B cell (primary cell): ENCODE measurements around the gene THBS2. TPM values are rescaled to one million over a fixed set of nuclear protein-coding genes. Genes with fewer than 3 reads are reported as not detected.

ENCODE experiments used
- ATAC-seq: fragments of 200-7000 bp; cut with Tn5 transposase; one replicate; pipeline ENCODE4 v1.10.0; 2021; ENCODE audit warnings: low read depth, mild to moderate bottlenecking, moderate number of reproducible peaks, moderate library complexity
- CTCF ChIA-PET: fragments of 350-600 bp; sonication (Branson Sonifier 250); formaldehyde crosslinking; loops from one replicate; lab custom pipeline; 2021; ENCODE audit warnings: antibody characterized with exemption, inconsistent platforms; lab: Charles Lee
- POLR2A ChIA-PET: fragments of 350-600 bp; sonication (Branson Sonifier 250); formaldehyde crosslinking; loops from one replicate; lab custom pipeline; 2021; ENCODE audit warnings: antibody characterized with exemption; lab: Charles Lee
- DNase-seq: peaks from one replicate; pipeline ENCODE4 v3.0.0; 2013
- H2AFZ ChIP-seq: 2 replicates; pipeline ENCODE4 v1.6.1; 2012; ENCODE audit warnings: mild to moderate bottlenecking, low read depth, low read length; ENCODE audit not compliant: insufficient read depth, poor library complexity, severe bottlenecking
- H3K27ac ChIP-seq, 2 donors: 1 replicate in 1 of 2; 2 replicates in 1 of 2; pipeline ENCODE4 v1.5.1; 2012 to 2013; ENCODE audit warnings: low read length in 2 of 2, mild to moderate bottlenecking in 2 of 2, moderate library complexity in 1 of 2
- H3K27me3 ChIP-seq, 4 experiments: fragments of 200-600 bp in 1 of 4; sonication (generic) in 1 of 4; replicated peaks in 1 of 4; 1 replicate in 2 of 4; 2 replicates in 2 of 4; pipeline versions ENCODE4 v1.6.1 to v1.7.0; 2013 to 2016; ENCODE audit warnings: low read length in 3 of 4, mild to moderate bottlenecking in 2 of 4, mixed read lengths in 1 of 4, moderate library complexity in 1 of 4; ENCODE audit not compliant: insufficient read depth in 4 of 4, control insufficient read depth in 3 of 4; ENCODE audit errors: control extremely low read depth in 1 of 4
- H3K36me3 ChIP-seq, 2 experiments: replicated peaks in 1 of 2; 1 replicate in 1 of 2; 2 replicates in 1 of 2; pipeline versions ENCODE4 v1.6.1 to v1.7.1; 2013; ENCODE audit warnings: low read length in 1 of 2; ENCODE audit not compliant: insufficient read depth in 2 of 2, control insufficient read depth in 1 of 2; ENCODE audit errors: control extremely low read depth in 1 of 2, extremely low read depth in 1 of 2
- H3K4me1 ChIP-seq, 2 donors: fragments of 200-600 bp in 1 of 2; sonication (generic) in 1 of 2; 1 replicate in 1 of 2; 2 replicates in 1 of 2; pipeline versions ENCODE4 v1.5.1 to v1.6.1; 2013 to 2017; ENCODE audit warnings: low read length in 2 of 2; ENCODE audit not compliant: control insufficient read depth in 2 of 2, insufficient read depth in 2 of 2
- H3K4me2 ChIP-seq: replicated peaks from 2 replicates; pipeline ENCODE3; 2012; ENCODE audit warnings: mild to moderate bottlenecking, low read depth, low read length; ENCODE audit not compliant: poor library complexity, severe bottlenecking
- H3K4me3 ChIP-seq, 5 experiments: fragments of 200-600 bp in 1 of 5; sonication (generic) in 1 of 5; 1 replicate in 3 of 5; 2 replicates in 2 of 5; pipeline versions ENCODE4 v1.5.1 to v1.7.0; 2011 to 2016; ENCODE audit warnings: low read length in 4 of 5, mild to moderate bottlenecking in 4 of 5, low read depth in 2 of 5, control low read depth in 1 of 5, moderate library complexity in 1 of 5; ENCODE audit not compliant: insufficient read depth in 1 of 5; ENCODE audit errors: control extremely low read depth in 1 of 5, extremely low read depth in 1 of 5
- H3K79me2 ChIP-seq: fragments of 200-600 bp; sonication (generic); one replicate; pipeline ENCODE4 v1.6.0; 2016; ENCODE audit warnings: low read length; ENCODE audit not compliant: control insufficient read depth, insufficient read depth
- H3K9ac ChIP-seq: fragments of 200-600 bp; sonication (generic); 2 replicates; pipeline ENCODE4 v1.6.1; 2017; ENCODE audit warnings: mild to moderate bottlenecking, low read length, moderate library complexity
- H3K9me3 ChIP-seq, 3 donors: one replicate each; pipeline versions ENCODE4 v1.6.1 to v1.7.1; 2013; ENCODE audit warnings: low read length in 2 of 3; ENCODE audit not compliant: control insufficient read depth in 2 of 3, insufficient read depth in 1 of 3; ENCODE audit errors: control extremely low read depth in 1 of 3
- H4K20me1 ChIP-seq: 2 replicates; pipeline ENCODE4 v1.6.0; 2012; ENCODE audit warnings: mild to moderate bottlenecking, low read length; ENCODE audit not compliant: insufficient read depth, control insufficient read depth, poor library complexity, severe bottlenecking
- H3K27ac Mint-ChIP-seq: one replicate; pipeline ENCODE4 v1.8.0; 2021; ENCODE audit warnings: mixed read lengths
- H3K27me3 Mint-ChIP-seq: one replicate; pipeline ENCODE4 v1.8.0; 2021; ENCODE audit warnings: mixed read lengths
- H3K4me1 Mint-ChIP-seq: one replicate; pipeline ENCODE4 v1.8.0; 2021; ENCODE audit warnings: mixed read lengths
- H3K4me3 Mint-ChIP-seq: one replicate; pipeline ENCODE4 v1.8.0; 2021; ENCODE audit warnings: mixed read lengths
- H3K9me3 Mint-ChIP-seq: one replicate; pipeline ENCODE4 v1.8.0; 2022; ENCODE audit warnings: mixed read lengths; ENCODE audit not compliant: insufficient read depth
- EZH2 ChIP-seq: IDR thresholded peaks from 2 replicates; pipeline ENCODE4 v1.6.1; 2012; ENCODE audit warnings: borderline replicate concordance, low read depth, mild to moderate bottlenecking, moderate library complexity, low read length; ENCODE audit not compliant: insufficient read depth, poor library complexity, severe bottlenecking
- WGBS: methylation state at CpG from one replicate; pipeline ENCODE4 v1.1.5; 2013; ENCODE audit warnings: missing lambda C conversion rate; ENCODE audit not compliant: insufficient coverage; 5-methylcytosine and 5-hydroxymethylcytosine counted together
- intact Hi-C: fragments of 100-400 bp; cut with micrococcal nuclease; formaldehyde crosslinking; loops from one replicate; pipeline ENCODE4 v1.10.0; 2022
- polyA plus RNA-seq: library from polyadenylated mRNA; depleted of rRNA; stranded (reverse); fragments of >200 nt; gene quantifications from 2 replicates; pipeline ENCODE4 v1.2.3, GENCODE V29; 2012
- total RNA-seq, 2 donors: library from RNA; stranded (reverse); fragments of 120-200 nt in 1 of 2; gene quantifications; 1 replicate in 1 of 2; 2 replicates in 1 of 2; pipeline versions ENCODE4 v1.2.3 to v1.2.4, GENCODE V29; 2013 to 2022
- TF ChIP-seq, protein P1 (sequence below): fragments of 200-600 bp; IDR thresholded peaks from one replicate; pipeline ENCODE4 v1.8.0; 2022; ENCODE audit warnings: antibody characterized with exemption, mild to moderate bottlenecking

Gene THBS2
- total and polyA plus RNA-seq, 2 donors (not counting 1 experiment from before 2014, with no cell fraction given) = not detected

DNA sequence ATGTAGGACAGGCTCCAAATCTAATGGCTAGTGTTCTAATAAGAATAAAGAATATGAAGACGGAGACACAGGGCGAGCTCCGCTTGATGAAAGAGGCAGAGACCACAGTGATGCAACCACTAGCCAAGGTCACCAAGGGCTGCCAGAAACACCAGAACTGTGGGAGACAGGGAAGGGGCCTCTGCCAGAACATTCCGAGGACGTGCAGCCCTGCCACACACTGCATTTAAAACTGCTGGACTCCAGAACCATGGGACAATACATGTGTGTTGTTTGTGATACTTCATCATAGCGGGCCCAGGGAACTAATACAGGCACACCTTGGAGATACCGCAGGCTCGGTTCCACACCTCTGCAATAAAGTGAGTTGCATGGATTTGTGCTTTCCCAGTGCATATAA is 2.9 kb upstream of the THBS2 start:
- no peak overlapping the region for H3K4me3 ChIP-seq
- no peak overlapping the region for H3K27ac ChIP-seq
- H3K79me2 ChIP-seq = no peaks in the 10 kb centered on the region
- TF ChIP-seq EZH2 = no peak
- TF ChIP-seq, protein P1, sequence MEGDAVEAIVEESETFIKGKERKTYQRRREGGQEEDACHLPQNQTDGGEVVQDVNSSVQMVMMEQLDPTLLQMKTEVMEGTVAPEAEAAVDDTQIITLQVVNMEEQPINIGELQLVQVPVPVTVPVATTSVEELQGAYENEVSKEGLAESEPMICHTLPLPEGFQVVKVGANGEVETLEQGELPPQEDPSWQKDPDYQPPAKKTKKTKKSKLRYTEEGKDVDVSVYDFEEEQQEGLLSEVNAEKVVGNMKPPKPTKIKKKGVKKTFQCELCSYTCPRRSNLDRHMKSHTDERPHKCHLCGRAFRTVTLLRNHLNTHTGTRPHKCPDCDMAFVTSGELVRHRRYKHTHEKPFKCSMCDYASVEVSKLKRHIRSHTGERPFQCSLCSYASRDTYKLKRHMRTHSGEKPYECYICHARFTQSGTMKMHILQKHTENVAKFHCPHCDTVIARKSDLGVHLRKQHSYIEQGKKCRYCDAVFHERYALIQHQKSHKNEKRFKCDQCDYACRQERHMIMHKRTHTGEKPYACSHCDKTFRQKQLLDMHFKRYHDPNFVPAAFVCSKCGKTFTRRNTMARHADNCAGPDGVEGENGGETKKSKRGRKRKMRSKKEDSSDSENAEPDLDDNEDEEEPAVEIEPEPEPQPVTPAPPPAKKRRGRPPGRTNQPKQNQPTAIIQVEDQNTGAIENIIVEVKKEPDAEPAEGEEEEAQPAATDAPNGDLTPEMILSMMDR = no peak
- ATAC-seq = no peak
- no peak for DNase-seq
- no peak overlapping the region for H3K9ac ChIP-seq
- ChIA-PET POLR2A (no interaction called here), CTCF (no interaction called here)
- H3K9me3 ChIP-seq = peaks cover 0 to 18% (median 0%) of the 10 kb centered on the region in 3 donors
- intact Hi-C loops = no loop called here
- Mint-ChIP-seq H3K9me3 (peaks cover 2% of the 10 kb centered on the region), H3K4me3 (no peak overlapping the region), H3K4me1 (peaks cover 20% of the 10 kb centered on the region), H3K27me3 (peaks cover 48% of the 10 kb centered on the region), H3K27ac (no peak overlapping the region)
- no peak overlapping the region for H2AFZ ChIP-seq
- peaks cover 0 to 39% (median 13%) of the 10 kb centered on the region in 4 experiments for H3K27me3 ChIP-seq
- peaks cover 13 to 19% of the 10 kb centered on the region in 2 donors for H3K4me1 ChIP-seq
- 100% methylated on average over 3 of the region's 8 CpGs for WGBS
- H3K4me2 ChIP-seq = no peak overlapping the region
- H3K36me3 ChIP-seq = no peaks in the 10 kb centered on the region
- H4K20me1 ChIP-seq = no peaks in the 10 kb centered on the region

DNA sequence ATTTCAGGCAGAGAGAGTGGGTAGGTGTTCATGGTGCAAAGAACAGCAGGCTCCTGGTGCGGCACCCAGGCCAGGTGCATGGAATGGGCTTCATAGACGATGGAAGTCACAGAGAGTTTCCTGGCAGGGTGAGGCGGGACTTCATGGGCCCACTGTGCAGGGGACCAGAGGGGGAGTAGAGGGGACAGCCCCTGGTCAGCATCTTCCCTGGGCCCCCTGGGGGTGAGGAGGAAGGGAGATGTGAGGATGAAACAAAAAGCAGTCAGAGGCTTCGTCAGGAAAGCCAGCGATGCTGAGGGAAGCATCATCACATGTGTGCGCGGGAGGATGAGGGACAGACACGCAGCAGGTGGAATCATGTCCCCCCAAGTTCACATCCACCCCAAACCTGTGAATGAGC is 2.4 kb upstream of the THBS2 start:
- no peak overlapping the region for H3K27ac Mint-ChIP-seq
- peaks cover 0 to 39% (median 14%) of the 10 kb centered on the region in 4 experiments for H3K27me3 ChIP-seq

More for the DNA sequence above, 2.4 kb upstream of the THBS2 start:
- CTCF ChIA-PET = no interaction called here
- Histone ChIP-seq H4K20me1 (no peaks in the 10 kb centered on the region), H3K36me3 (no peaks in the 10 kb centered on the region), H3K4me3 (no peak overlapping the region), H3K4me1 (peaks cover 13 to 19% of the 10 kb centered on the region in 2 donors), H2AFZ (no peak overlapping the region), H3K9me3 (peaks cover 0 to 18% (median 0%) of the 10 kb centered on the region in 3 donors), H3K79me2 (no peaks in the 10 kb centered on the region), H3K4me2 (no peak overlapping the region), H3K9ac (no peak overlapping the region), H3K27ac (no peak overlapping the region)
- Mint-ChIP-seq H3K4me1 (peaks cover 20% of the 10 kb centered on the region), H3K4me3 (no peak overlapping the region), H3K27me3 (peaks cover 51% of the 10 kb centered on the region), H3K9me3 (peaks cover 2% of the 10 kb centered on the region)
- TF ChIP-seq EZH2 = no peak
- TF ChIP-seq, protein P1 = no peak
- DNase-seq (no peak), ATAC-seq (no peak)
- WGBS = 93% methylated on average over 8 of the region's 8 CpGs
- POLR2A ChIA-PET = no interaction called here
- intact Hi-C loops = no loop called here
